SU-DHL-6 (cell line): ENCODE results near the gene SEC63.
"Not testable (repeated sequence)": the region's sequence is repeated elsewhere in the genome, so short reads cannot be mapped to it uniquely, and the experiment has no call there.

Source experiments
- H2AFZ ChIP-seq: fragments of 200-600 bp; sonication (generic); 2 replicates; pipeline ENCODE4 v1.6.1; 2014; ENCODE audit warnings: low read depth, mild to moderate bottlenecking, moderate library complexity, mixed read lengths, antibody characterized with exemption, low read length; ENCODE audit not compliant: severe bottlenecking
- H3F3A ChIP-seq: fragments of 200-600 bp; shearing (Covaris generic); 2 replicates; pipeline ENCODE4 v1.6.0; 2016; ENCODE audit warnings: antibody characterized with exemption, mild to moderate bottlenecking; ENCODE audit not compliant: insufficient read depth
- H3K27ac ChIP-seq: fragments of 200-600 bp; sonication (generic); 2 replicates; pipeline ENCODE4 v1.5.1; 2016; ENCODE audit warnings: low read depth, mild to moderate bottlenecking, low read length, moderate library complexity, mixed read lengths
- H3K27me3 ChIP-seq: fragments of 200-600 bp; sonication (generic), shearing (Covaris generic); 2 replicates; pipeline ENCODE4 v1.6.0; 2014; ENCODE audit warnings: mild to moderate bottlenecking, low read length
- H3K36me3 ChIP-seq: fragments of 200-600 bp; sonication (generic); 2 replicates; pipeline ENCODE4 v1.6.1; 2014; ENCODE audit warnings: mild to moderate bottlenecking, low read length, mixed read lengths
- H3K4me2 ChIP-seq: fragments of 300-600, 200-600 bp; shearing (Covaris generic), sonication (generic); 2 replicates; pipeline ENCODE4 v1.6.0; 2014; ENCODE audit warnings: low read length, low read depth, mild to moderate bottlenecking; ENCODE audit not compliant: poor library complexity, severe bottlenecking
- H3K4me3 ChIP-seq: fragments of 200-600 bp; sonication (generic); 2 replicates; pipeline ENCODE4 v1.5.1; 2014; ENCODE audit warnings: antibody characterized with exemption, low read length, mild to moderate bottlenecking, mixed read lengths; ENCODE audit not compliant: insufficient read depth, poor library complexity, severe bottlenecking
- H3K79me2 ChIP-seq: fragments of 200-600 bp; sonication (generic); 2 replicates; pipeline ENCODE4 v1.6.1; 2014; ENCODE audit warnings: mild to moderate bottlenecking, low read length, moderate library complexity; ENCODE audit not compliant: insufficient read depth
- H3K9ac ChIP-seq: fragments of 200-600 bp; sonication (generic); 2 replicates; pipeline ENCODE4 v1.7.0; 2014; ENCODE audit warnings: mild to moderate bottlenecking, low read length
- H3K9me2 ChIP-seq: fragments of 200-600 bp; sonication (generic); replicated peaks from 2 replicates; pipeline ENCODE4 v1.6.1; 2014; ENCODE audit warnings: low read length; ENCODE audit not compliant: insufficient read depth
- H3K9me3 ChIP-seq: fragments of 200-600 bp; sonication (generic); 2 replicates; pipeline ENCODE4 v1.6.1; 2014; ENCODE audit warnings: low read length, mixed read lengths; ENCODE audit not compliant: insufficient read depth
- H4K20me1 ChIP-seq: fragments of 200-600 bp; sonication (generic); 2 replicates; pipeline ENCODE4 v1.6.1; 2014; ENCODE audit warnings: low read depth, mild to moderate bottlenecking, antibody characterized with exemption, low read length, moderate library complexity, mixed read lengths
- CTCF ChIP-seq: fragments of 200-600 bp; sonication (generic); IDR thresholded peaks from one replicate; pipeline ENCODE4 v1.5.1; 2017; ENCODE audit warnings: antibody characterized with exemption, mild to moderate bottlenecking, low read length, moderate library complexity; ENCODE audit not compliant: insufficient read depth, poor library complexity, severe bottlenecking
- EZH2phosphoT487 ChIP-seq: fragments of 200-600 bp; sonication (generic), shearing (Covaris generic); conservative IDR thresholded peaks from 2 replicates; pipeline ENCODE4 v1.6.1; 2018; ENCODE audit warnings: mild to moderate bottlenecking, antibody characterized with exemption, low read length, moderate library complexity, mixed read lengths

SEC63 gene

GRCh38 chr6:108002365-108003221 is 44.6 kb upstream of the SEC63 start:
- Histone ChIP-seq H3K27ac (no peak overlapping the region), H4K20me1 (no peaks in the 10 kb centered on the region), H3F3A (no peaks in the 10 kb centered on the region), H3K79me2 (no peaks in the 10 kb centered on the region), H3K36me3 (no peaks in the 10 kb centered on the region), H3K27me3 (no peaks in the 10 kb centered on the region), H3K4me2 (no peak overlapping the region), H3K4me3 (no peak overlapping the region), H3K9ac (no peak overlapping the region), H3K9me3 (no peaks in the 10 kb centered on the region), H2AFZ (peak overlapping the region; percentile 29), H3K9me2 (no peaks in the 10 kb centered on the region)
- no peak for TF ChIP-seq CTCF
- no peak for TF ChIP-seq EZH2phosphoT487

- no peak overlapping the region for H3K9ac ChIP-seq
- no peaks in the 10 kb centered on the region for H3K9me3 ChIP-seq
- no peak overlapping the region for H3K4me3 ChIP-seq
- no peaks in the 10 kb centered on the region for H3F3A ChIP-seq
- H3K4me2 ChIP-seq, result no peak overlapping the region
- no peaks in the 10 kb centered on the region for H3K27me3 ChIP-seq
- no peaks in the 10 kb centered on the region for H4K20me1 ChIP-seq
- H3K27ac ChIP-seq, result no peak overlapping the region
- no peaks in the 10 kb centered on the region for H3K36me3 ChIP-seq
- H2AFZ ChIP-seq, result no peak overlapping the region
- H3K9me2 ChIP-seq, result no peaks in the 10 kb centered on the region
- TF ChIP-seq EZH2phosphoT487, result no peak
- no peak for TF ChIP-seq CTCF
- no peaks in the 10 kb centered on the region for H3K79me2 ChIP-seq
Observed at GRCh38 chr6:108001696-108002231, 43.8 kb upstream of the SEC63 start.

GRCh38 chr6:108000259-108000658 is 42.3 kb upstream of the SEC63 start:
- not testable (repeated sequence) for H3K27me3 ChIP-seq, H3K9me2 ChIP-seq, H3F3A ChIP-seq, H4K20me1 ChIP-seq, H2AFZ ChIP-seq, H3K27ac ChIP-seq, H3K79me2 ChIP-seq, H3K4me2 ChIP-seq, H3K9me3 ChIP-seq, H3K9ac ChIP-seq, H3K36me3 ChIP-seq, H3K4me3 ChIP-seq

GRCh38 chr6:107999341-107999740 is 41.3 kb upstream of the SEC63 start:
- H3K27ac ChIP-seq, result no peak overlapping the region
- H2AFZ ChIP-seq, result no peak overlapping the region

More at GRCh38 chr6:107999341-107999740, 41.3 kb upstream of the SEC63 start:
- Histone ChIP-seq H3K9me3 (no peaks in the 10 kb centered on the region), H3K4me3 (no peak overlapping the region), H3K9me2 (no peaks in the 10 kb centered on the region), H3F3A (no peaks in the 10 kb centered on the region), H3K27me3 (no peaks in the 10 kb centered on the region), H3K79me2 (no peaks in the 10 kb centered on the region), H4K20me1 (no peaks in the 10 kb centered on the region), H3K4me2 (no peak overlapping the region), H3K36me3 (no peaks in the 10 kb centered on the region), H3K9ac (no peak overlapping the region)
- TF ChIP-seq CTCF, result no peak
- TF ChIP-seq EZH2phosphoT487, result no peak
